HepG2 (cell line): ENCODE data around the gene HS3ST1. TPM values are rescaled to one million over a fixed set of nuclear protein-coding genes. Genes with fewer than 3 reads are reported as not detected.

Experiments used
- ATAC-seq: fragments of 200-7000 bp; cut with Tn5 transposase; 3 replicates; pipeline ENCODE4 v1.9.1; 2020; ENCODE audit warnings: mild to moderate bottlenecking, moderate library complexity
- BruUV-seq: library from RNA; stranded (reverse); fragments of 400-500 nt; replicated peaks from 2 replicates; lab custom pipeline; 2021; lab: Mats Ljungman, UMichigan
- CTCF ChIA-PET: fragments of 300-600 bp; formaldehyde crosslinking; extraction: SDS; loops from one replicate; lab custom pipeline; 2021; ENCODE audit warnings: low total read pairs, inconsistent platforms, low intra/inter-chr PET ratio; lab: Yijun Ruan, JAX
- POLR2A ChIA-PET: fragments of 350-600 bp; sonication (Branson Sonifier 250); formaldehyde crosslinking; loops from one replicate; lab custom pipeline; 2020; ENCODE audit warnings: antibody characterized with exemption, inconsistent platforms; lab: Yijun Ruan, JAX
- DNase-seq: peaks from one replicate; pipeline ENCODE4 v3.0.0-alpha.2; 2015; ENCODE audit warnings: low spot score
- FAIRE-seq: peaks from 3 replicates; lab custom pipeline; 2011; peaks lifted over from hg19 to GRCh38; lab: Jason Lieb, UNC
- H2AFZ ChIP-seq: one replicate; pipeline ENCODE4 v1.6.1; 2011; ENCODE audit warnings: low read length, inconsistent platforms
- H3K27ac ChIP-seq: fragments of 300-600 bp; 3 replicates; pipeline ENCODE4 v1.8.0; 2011; ENCODE audit warnings: mixed run types, mild to moderate bottlenecking, mixed read lengths, low read length, inconsistent platforms; ENCODE audit not compliant: insufficient read depth; ENCODE audit errors: extremely low read length
- H3K27me3 ChIP-seq, 2 experiments: fragments of 200-600 bp in 1 of 2; 2 replicates in 1 of 2; 3 replicates in 1 of 2; pipeline versions ENCODE4 v1.6.0 to v1.8.0; 2011; ENCODE audit warnings: low read length in 2 of 2, mild to moderate bottlenecking in 2 of 2, moderate library complexity in 2 of 2, inconsistent platforms in 1 of 2; ENCODE audit not compliant: insufficient read depth in 2 of 2, control insufficient read depth in 1 of 2
- H3K36me3 ChIP-seq, 2 experiments: fragments of 200-600 bp in 1 of 2; replicated peaks in 1 of 2; 2 replicates in 1 of 2; 3 replicates in 1 of 2; pipeline versions ENCODE4 v1.5.1 to v1.8.0; 2011; ENCODE audit warnings: low read length in 2 of 2, inconsistent platforms in 1 of 2; ENCODE audit not compliant: insufficient read depth in 2 of 2, control insufficient read depth in 1 of 2
- H3K4me1 ChIP-seq: 2 replicates; pipeline ENCODE4 v1.5.1; 2012; ENCODE audit warnings: low read length, inconsistent platforms; ENCODE audit not compliant: insufficient read depth
- H3K4me2 ChIP-seq: 2 replicates; pipeline ENCODE4 v1.6.0; 2011; ENCODE audit warnings: low read depth, low read length, inconsistent platforms
- H3K4me3 ChIP-seq, 3 experiments: fragments of 200-600 bp in 1 of 3; sonication (generic), shearing (Covaris generic) in 1 of 3; replicated peaks in 1 of 3; 2 replicates each; pipeline ENCODE4 v1.5.1; 2011 to 2016; ENCODE audit warnings: low read length in 3 of 3, inconsistent platforms in 2 of 3, low read depth in 2 of 3, mild to moderate bottlenecking in 2 of 3, control low read depth in 1 of 3, mixed read lengths in 1 of 3; ENCODE audit not compliant: insufficient read depth in 1 of 3
- H3K79me2 ChIP-seq: one replicate; pipeline ENCODE4 v1.6.1; 2011; ENCODE audit warnings: low read length, inconsistent platforms; ENCODE audit not compliant: insufficient read depth
- H3K9ac ChIP-seq: 2 replicates; pipeline ENCODE4 v1.6.0; 2011; ENCODE audit warnings: mild to moderate bottlenecking, low read depth, low read length, inconsistent platforms; ENCODE audit not compliant: insufficient read depth
- H3K9me3 ChIP-seq: 2 replicates; pipeline ENCODE4 v1.5.1; 2012; ENCODE audit warnings: mild to moderate bottlenecking, low read length
- H4K20me1 ChIP-seq: 2 replicates; pipeline ENCODE4 v1.6.0; 2011; ENCODE audit warnings: inconsistent platforms, mild to moderate bottlenecking, low read length, moderate library complexity; ENCODE audit not compliant: insufficient read depth
- DMAP1 ChIP-seq: IDR thresholded peaks from 2 replicates; pipeline ENCODE4 v1.6.1; 2016
- FOXA3 ChIP-seq: IDR thresholded peaks from 2 replicates; pipeline ENCODE4 v1.6.1; 2016; ENCODE audit warnings: missing genetic modification reagents, missing compliant biosample characterization
- GLI4 ChIP-seq: sonication (generic); formaldehyde crosslinking; IDR thresholded peaks from 2 replicates; pipeline ENCODE4 v1.5.1; 2020; ENCODE audit warnings: missing genetic modification reagents, mild to moderate bottlenecking, moderate library complexity, borderline replicate concordance
- KAT7 ChIP-seq: IDR thresholded peaks from 2 replicates; pipeline ENCODE4 v1.6.1; 2018; ENCODE audit warnings: borderline replicate concordance, missing compliant biosample characterization
- KLF12 ChIP-seq: sonication (generic); formaldehyde crosslinking; IDR thresholded peaks from 2 replicates; pipeline ENCODE4 v1.4.0; 2020; ENCODE audit warnings: missing genetic modification reagents, borderline replicate concordance
- LBX2 ChIP-seq: sonication (generic); formaldehyde crosslinking; IDR thresholded peaks from 2 replicates; pipeline ENCODE4 v1.5.0; 2020; ENCODE audit warnings: missing genetic modification reagents, mild to moderate bottlenecking, borderline replicate concordance
- MAFF ChIP-seq: IDR thresholded peaks from 2 replicates; pipeline ENCODE4 v1.6.1; 2011; ENCODE audit warnings: low read depth, low read length, improper control_type of control experiment
- MAFK ChIP-seq, 2 experiments: IDR thresholded peaks in 1 of 2; conservative IDR thresholded peaks in 1 of 2; 2 replicates each; pipeline ENCODE4 v1.6.1; 2011; ENCODE audit warnings: improper control_type of control experiment in 2 of 2, low read length in 2 of 2
- MEIS1 ChIP-seq: sonication (generic); formaldehyde crosslinking; IDR thresholded peaks from 2 replicates; pipeline ENCODE4 v1.9.0; 2021; ENCODE audit warnings: mild to moderate bottlenecking, missing genetic modification reagents, moderate library complexity, borderline replicate concordance
- MXI1 ChIP-seq: IDR thresholded peaks from 3 replicates; pipeline ENCODE4 v1.6.1; 2012; ENCODE audit warnings: low read depth, low read length, inconsistent platforms, borderline replicate concordance
- PCBP1 ChIP-seq: fragments of 200-400 bp; formaldehyde crosslinking; IDR thresholded peaks from 2 replicates; pipeline ENCODE4 v1.6.1; 2017; ENCODE audit warnings: mild to moderate bottlenecking, low read depth, low read length, borderline replicate concordance
- SMAD1 ChIP-seq: sonication (generic); formaldehyde crosslinking; IDR thresholded peaks from 2 replicates; pipeline ENCODE4 v1.4.0; 2020; ENCODE audit warnings: missing genetic modification reagents, low read depth, mild to moderate bottlenecking, borderline replicate concordance
- TEF ChIP-seq: sonication (generic); formaldehyde crosslinking; IDR thresholded peaks from 2 replicates; pipeline ENCODE4 v1.5.0; 2020; ENCODE audit warnings: missing genetic modification reagents
- ZNF383 ChIP-seq: sonication (generic); formaldehyde crosslinking; IDR thresholded peaks from 2 replicates; pipeline ENCODE4 v1.4.0; 2020; ENCODE audit warnings: missing genetic modification reagents, mild to moderate bottlenecking, borderline replicate concordance
- WGBS: methylation state at CpG from one replicate; pipeline ENCODE4 v1.1.6; 2017; ENCODE audit warnings: low lambda C conversion rate; 5-methylcytosine and 5-hydroxymethylcytosine counted together
- in situ Hi-C: cut with HindIII; loops from 2 replicates; pipeline ENCODE4 v1.10.0; 2017; ENCODE audit warnings: low pct_unique_long_range_greater_than_20kb; ENCODE audit not compliant: extremely low pct_ligation_motif_present
- intact Hi-C: fragments of 100-400 bp; cut with micrococcal nuclease; formaldehyde crosslinking; loops from one replicate; pipeline ENCODE4 v1.10.0; 2022; ENCODE audit not compliant: unreplicated experiment
- polyA plus RNA-seq, 8 experiments: library from polyadenylated mRNA; depleted of rRNA in 3 of 8; stranded (reverse) in 7 of 8; unstranded in 1 of 8; fragments of >200 nt; fragmentation: Illumina TruSeq in 4 of 8; extraction: Trizol in 4 of 8; gene quantifications; 2 replicates each; pipeline versions ENCODE4 v1.2.1 to v1.2.3, GENCODE V29; 2011 to 2016; ENCODE audit warnings: low read depth in 4 of 8, missing spikeins in 1 of 8, mixed read lengths in 1 of 8; ENCODE audit not compliant: insufficient read depth in 1 of 8
- total RNA-seq, 5 experiments: library from RNA; depleted of rRNA; stranded (reverse); fragments of >200 nt; fragmentation: Illumina TruSeq; extraction: Trizol; gene quantifications; 2 replicates each; pipeline ENCODE4 v1.2.3, GENCODE V29; 2016; ENCODE audit warnings: low read depth in 1 of 5
- TF ChIP-seq, protein P1 (sequence below), 2 experiments: sonication (generic) in 1 of 2; formaldehyde crosslinking in 1 of 2; IDR thresholded peaks; 2 replicates each; pipeline versions ENCODE4 v1.5.1 to v1.6.1; 2011 to 2020; ENCODE audit warnings: borderline replicate concordance in 1 of 2, low read depth in 1 of 2, low read length in 1 of 2, mild to moderate bottlenecking in 1 of 2, missing genetic modification reagents in 1 of 2, moderate library complexity in 1 of 2

The HS3ST1 gene
- total and polyA plus RNA-seq, 2 of the 13 experiments (the other 11 are each of a cell fraction or from before 2014, with no cell fraction given), result not detected

- no peak for TF ChIP-seq MEIS1 (CRISPR knock-in tag)
Measured at GRCh38 chr4:11467931-11468330, 39.2 kb upstream of the HS3ST1 start (continued).

DNA sequence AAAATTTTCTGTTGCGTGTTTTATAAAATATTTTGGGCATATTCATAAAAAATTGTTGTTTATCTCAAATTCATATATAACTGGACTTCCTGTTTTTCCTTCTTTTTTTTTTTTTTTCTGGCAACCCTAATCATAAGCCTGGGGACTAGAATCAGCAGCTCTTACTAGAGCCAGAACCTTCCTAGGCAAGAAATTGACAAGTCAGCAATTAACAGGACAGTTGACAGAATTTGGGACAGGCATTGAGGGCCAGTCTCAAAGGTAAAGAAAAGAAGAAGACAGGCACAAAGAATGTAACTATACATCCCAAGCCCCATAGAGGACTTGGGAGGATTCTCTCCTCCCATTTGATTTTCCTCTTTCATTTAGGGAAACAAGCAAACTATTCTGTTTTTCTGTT lies 35.0 kb upstream of the HS3ST1 start:
- Histone ChIP-seq H3K9me3 (peaks cover 19% of the 10 kb centered on the region), H3K4me1 (no peaks in the 10 kb centered on the region), H3K4me2 (no peak overlapping the region), H3K79me2 (no peaks in the 10 kb centered on the region), H3K36me3 (no peaks in the 10 kb centered on the region), H3K9ac (no peak overlapping the region), H3K4me3 (no peak overlapping the region), H3K27me3 (no peaks in the 10 kb centered on the region), H3K27ac (no peak overlapping the region), H2AFZ (no peak overlapping the region), H4K20me1 (no peaks in the 10 kb centered on the region)
- ChIA-PET POLR2A (no interaction called here), CTCF (no interaction called here)
- intact Hi-C loops (no loop called here), in situ Hi-C loops (loop anchor here (25.0 kb wide), 1 partner anchor 1174 kb away; no protein-coding TSS in a partner anchor)
- TF ChIP-seq KAT7 (CRISPR knock-in tag), result no peak
- TF ChIP-seq DMAP1, result no peak
- no peak for TF ChIP-seq TEF (CRISPR knock-in tag)
- TF ChIP-seq MAFF, result peak; percentile 93
- TF ChIP-seq, protein P1, sequence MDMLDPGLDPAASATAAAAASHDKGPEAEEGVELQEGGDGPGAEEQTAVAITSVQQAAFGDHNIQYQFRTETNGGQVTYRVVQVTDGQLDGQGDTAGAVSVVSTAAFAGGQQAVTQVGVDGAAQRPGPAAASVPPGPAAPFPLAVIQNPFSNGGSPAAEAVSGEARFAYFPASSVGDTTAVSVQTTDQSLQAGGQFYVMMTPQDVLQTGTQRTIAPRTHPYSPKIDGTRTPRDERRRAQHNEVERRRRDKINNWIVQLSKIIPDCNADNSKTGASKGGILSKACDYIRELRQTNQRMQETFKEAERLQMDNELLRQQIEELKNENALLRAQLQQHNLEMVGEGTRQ (IDR thresholded peaks at IDR 0.05; ENCODE audit: low read depth, low read length), result no peak
- TF ChIP-seq, protein P1 (CRISPR knock-in tag; IDR thresholded peaks at IDR 0.05; ENCODE audit: borderline replicate concordance), result no peak
- no peak for TF ChIP-seq PCBP1
- no peak for TF ChIP-seq LBX2 (CRISPR knock-in tag)
- TF ChIP-seq FOXA3 (CRISPR knock-in tag), result no peak
- no peak for TF ChIP-seq GLI4 (CRISPR knock-in tag)
- no peak for TF ChIP-seq SMAD1 (CRISPR knock-in tag)
- TF ChIP-seq MXI1, result no peak
- TF ChIP-seq KLF12 (CRISPR knock-in tag), result no peak
- peak; percentile 92 to 93 for TF ChIP-seq MAFK (conservative IDR thresholded peaks at IDR 0.05 in 1 of 2, IDR thresholded peaks at IDR 0.05 in 1 of 2; ENCODE audit: low read length in 2 of 2)
- TF ChIP-seq ZNF383 (CRISPR knock-in tag), result no peak
- ATAC-seq, result no peak
- BruUV-seq, result no TSS peak
- no peak for DNase-seq
- FAIRE-seq, result no peak
- WGBS, result 2% methylated on average over 1 of the region's 1 CpG
